ENCODE results near the gene OS9. TPM values are rescaled to one million over a fixed set of nuclear protein-coding genes. Genes with fewer than 3 reads are reported as not detected.

The OS9 gene
- total and polyA plus RNA-seq, 9 of the 15 experiments (the other 6 are each of a cell fraction or from before 2014, with no cell fraction given): 4.6 to 105 (median 89.5) TPM

DNA sequence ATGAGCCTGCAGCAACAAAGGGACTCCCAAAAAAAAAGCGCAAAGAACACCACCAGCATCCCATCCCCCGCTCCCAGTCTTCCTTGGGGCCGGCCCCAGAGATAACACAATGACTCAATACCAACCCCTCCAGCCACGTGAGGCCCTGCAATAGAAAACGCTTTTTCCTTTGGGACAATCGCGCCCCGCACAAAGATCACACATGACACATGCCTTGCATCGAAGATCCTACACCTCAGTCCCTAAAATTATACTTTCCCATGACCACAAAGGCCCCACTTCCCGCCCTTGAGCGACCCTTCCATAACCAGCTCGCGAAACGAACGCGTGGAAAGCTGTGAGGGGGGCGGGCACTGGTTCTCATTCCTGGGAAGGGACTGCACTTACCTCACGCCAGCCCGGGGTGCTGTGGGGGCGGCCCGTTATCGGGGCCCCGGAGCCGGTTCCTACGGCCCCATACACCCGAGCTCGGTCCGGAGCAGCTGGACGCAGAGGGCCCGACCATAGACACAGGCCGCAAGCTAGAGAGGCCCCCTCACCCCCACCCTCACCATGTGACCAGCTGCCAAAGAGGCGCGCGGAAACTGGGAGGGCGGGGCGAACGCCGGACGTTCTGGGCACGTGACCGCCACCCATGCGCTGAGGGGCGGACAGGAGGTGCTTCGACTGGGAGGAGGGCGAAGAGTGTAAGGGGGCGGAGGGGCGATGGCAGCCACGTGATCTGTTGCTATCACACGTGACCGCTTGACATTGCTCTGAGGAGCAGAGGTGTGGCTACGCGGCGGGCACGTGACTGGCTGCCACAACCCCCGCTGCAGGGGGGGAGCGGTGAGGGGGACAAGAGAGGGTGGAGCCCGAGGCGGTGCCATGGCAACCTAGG is 58.1 kb downstream of the OS9 start, which contains the start of gene CDK4 (continued):
- TF ChIP-seq, protein P1, sequence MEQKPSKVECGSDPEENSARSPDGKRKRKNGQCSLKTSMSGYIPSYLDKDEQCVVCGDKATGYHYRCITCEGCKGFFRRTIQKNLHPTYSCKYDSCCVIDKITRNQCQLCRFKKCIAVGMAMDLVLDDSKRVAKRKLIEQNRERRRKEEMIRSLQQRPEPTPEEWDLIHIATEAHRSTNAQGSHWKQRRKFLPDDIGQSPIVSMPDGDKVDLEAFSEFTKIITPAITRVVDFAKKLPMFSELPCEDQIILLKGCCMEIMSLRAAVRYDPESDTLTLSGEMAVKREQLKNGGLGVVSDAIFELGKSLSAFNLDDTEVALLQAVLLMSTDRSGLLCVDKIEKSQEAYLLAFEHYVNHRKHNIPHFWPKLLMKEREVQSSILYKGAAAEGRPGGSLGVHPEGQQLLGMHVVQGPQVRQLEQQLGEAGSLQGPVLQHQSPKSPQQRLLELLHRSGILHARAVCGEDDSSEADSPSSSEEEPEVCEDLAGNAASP (IDR thresholded peaks at IDR 0.05): no peak
- TF ChIP-seq PATZ1 (CRISPR knock-in tag; IDR thresholded peaks at IDR 0.05; ENCODE audit: borderline replicate concordance) (peak; percentile 67; the same call in 1 of the 2 replicates), SMAD4 (CRISPR knock-in tag; conservative IDR thresholded peaks at IDR 0.05) (peak; percentile 68; the same call in 1 of the 2 replicates), MAFK (IDR thresholded peaks at IDR 0.05; ENCODE audit: low read length) (no peak), TCF7 (IDR thresholded peaks at IDR 0.05; ENCODE audit: borderline replicate concordance) (0 out of 2 replicates have a peak, but pooled peaks have one; percentile 32), ZZZ3 (IDR thresholded peaks at IDR 0.05) (peak; percentile 84), PML (IDR thresholded peaks at IDR 0.05; ENCODE audit: low read length) (peak; percentile 71; the same call in 1 of the 2 replicates), CSDE1 (IDR thresholded peaks at IDR 0.05) (no peak), E2F3 (CRISPR knock-in tag; IDR thresholded peaks at IDR 0.05) (peak; percentile 83), ZNF583 (CRISPR knock-in tag; IDR thresholded peaks at IDR 0.05) (no peak), ILF3 (IDR thresholded peaks at IDR 0.05; ENCODE audit: borderline replicate concordance) (no peak), PKNOX1 (IDR thresholded peaks at IDR 0.05) (peak; percentile 84), ERF (CRISPR knock-in tag; IDR thresholded peaks at IDR 0.05) (no peak), SMARCE1 (IDR thresholded peaks at IDR 0.05) (peak; percentile 87), HMGN3 (IDR thresholded peaks at IDR 0.05; ENCODE audit: borderline replicate concordance, extremely low read depth, insufficient read length, low read depth, low read length) (peak; percentile 93)
- TF ChIP-seq, protein P2, sequence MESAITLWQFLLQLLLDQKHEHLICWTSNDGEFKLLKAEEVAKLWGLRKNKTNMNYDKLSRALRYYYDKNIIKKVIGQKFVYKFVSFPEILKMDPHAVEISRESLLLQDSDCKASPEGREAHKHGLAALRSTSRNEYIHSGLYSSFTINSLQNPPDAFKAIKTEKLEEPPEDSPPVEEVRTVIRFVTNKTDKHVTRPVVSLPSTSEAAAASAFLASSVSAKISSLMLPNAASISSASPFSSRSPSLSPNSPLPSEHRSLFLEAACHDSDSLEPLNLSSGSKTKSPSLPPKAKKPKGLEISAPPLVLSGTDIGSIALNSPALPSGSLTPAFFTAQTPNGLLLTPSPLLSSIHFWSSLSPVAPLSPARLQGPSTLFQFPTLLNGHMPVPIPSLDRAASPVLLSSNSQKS (CRISPR knock-in tag; IDR thresholded peaks at IDR 0.05): no peak
- TF ChIP-seq, protein P3, sequence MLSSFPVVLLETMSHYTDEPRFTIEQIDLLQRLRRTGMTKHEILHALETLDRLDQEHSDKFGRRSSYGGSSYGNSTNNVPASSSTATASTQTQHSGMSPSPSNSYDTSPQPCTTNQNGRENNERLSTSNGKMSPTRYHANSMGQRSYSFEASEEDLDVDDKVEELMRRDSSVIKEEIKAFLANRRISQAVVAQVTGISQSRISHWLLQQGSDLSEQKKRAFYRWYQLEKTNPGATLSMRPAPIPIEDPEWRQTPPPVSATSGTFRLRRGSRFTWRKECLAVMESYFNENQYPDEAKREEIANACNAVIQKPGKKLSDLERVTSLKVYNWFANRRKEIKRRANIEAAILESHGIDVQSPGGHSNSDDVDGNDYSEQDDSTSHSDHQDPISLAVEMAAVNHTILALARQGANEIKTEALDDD (IDR thresholded peaks at IDR 0.05): no peak
- TF ChIP-seq, protein P4, sequence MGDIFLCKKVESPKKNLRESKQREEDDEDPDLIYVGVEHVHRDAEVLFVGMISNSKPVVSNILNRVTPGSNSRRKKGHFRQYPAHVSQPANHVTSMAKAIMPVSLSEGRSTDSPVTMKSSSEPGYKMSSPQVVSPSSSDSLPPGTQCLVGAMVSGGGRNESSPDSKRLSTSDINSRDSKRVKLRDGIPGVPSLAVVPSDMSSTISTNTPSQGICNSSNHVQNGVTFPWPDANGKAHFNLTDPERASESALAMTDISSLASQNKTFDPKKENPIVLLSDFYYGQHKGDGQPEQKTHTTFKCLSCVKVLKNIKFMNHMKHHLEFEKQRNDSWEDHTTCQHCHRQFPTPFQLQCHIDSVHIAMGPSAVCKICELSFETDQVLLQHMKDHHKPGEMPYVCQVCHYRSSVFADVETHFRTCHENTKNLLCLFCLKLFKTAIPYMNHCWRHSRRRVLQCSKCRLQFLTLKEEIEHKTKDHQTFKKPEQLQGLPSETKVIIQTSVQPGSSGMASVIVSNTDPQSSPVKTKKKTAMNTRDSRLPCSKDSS (IDR thresholded peaks at IDR 0.05; ENCODE audit: low read depth, partially characterized antibody): no peak
